ENCODE data around the gene IFITM10. TPM values are rescaled to one million over a fixed set of nuclear protein-coding genes. Genes with fewer than 3 reads are reported as not detected.

The IFITM10 gene
- total RNA-seq, 1 donor = 0.43 TPM

DNA sequence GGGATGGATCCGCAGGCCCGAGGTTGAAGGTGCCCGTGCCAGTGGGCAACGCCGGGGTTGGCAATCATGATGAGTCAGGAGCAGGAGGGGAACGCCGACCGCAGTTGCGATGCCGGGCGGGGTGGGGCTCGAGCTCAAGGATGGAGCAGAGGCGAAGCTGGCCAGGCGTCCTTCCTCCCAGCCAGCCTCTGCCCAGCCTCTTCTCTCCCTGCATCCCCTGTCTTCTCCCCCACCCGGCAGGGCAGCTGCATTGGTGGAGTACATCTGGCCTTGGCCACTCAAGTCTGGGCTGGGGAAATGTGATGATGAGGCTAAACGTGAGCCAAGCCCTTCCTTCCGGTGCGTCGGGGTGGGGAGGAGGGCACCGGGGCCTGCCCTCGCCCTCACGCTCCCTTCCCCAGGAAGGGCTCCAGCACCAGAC lies 3.9 kb downstream of the IFITM10 start:
- no peak for DNase-seq (ENCODE audit: low read depth)
- TF ChIP-seq, protein P1, sequence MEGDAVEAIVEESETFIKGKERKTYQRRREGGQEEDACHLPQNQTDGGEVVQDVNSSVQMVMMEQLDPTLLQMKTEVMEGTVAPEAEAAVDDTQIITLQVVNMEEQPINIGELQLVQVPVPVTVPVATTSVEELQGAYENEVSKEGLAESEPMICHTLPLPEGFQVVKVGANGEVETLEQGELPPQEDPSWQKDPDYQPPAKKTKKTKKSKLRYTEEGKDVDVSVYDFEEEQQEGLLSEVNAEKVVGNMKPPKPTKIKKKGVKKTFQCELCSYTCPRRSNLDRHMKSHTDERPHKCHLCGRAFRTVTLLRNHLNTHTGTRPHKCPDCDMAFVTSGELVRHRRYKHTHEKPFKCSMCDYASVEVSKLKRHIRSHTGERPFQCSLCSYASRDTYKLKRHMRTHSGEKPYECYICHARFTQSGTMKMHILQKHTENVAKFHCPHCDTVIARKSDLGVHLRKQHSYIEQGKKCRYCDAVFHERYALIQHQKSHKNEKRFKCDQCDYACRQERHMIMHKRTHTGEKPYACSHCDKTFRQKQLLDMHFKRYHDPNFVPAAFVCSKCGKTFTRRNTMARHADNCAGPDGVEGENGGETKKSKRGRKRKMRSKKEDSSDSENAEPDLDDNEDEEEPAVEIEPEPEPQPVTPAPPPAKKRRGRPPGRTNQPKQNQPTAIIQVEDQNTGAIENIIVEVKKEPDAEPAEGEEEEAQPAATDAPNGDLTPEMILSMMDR (IDR thresholded peaks at IDR 0.05; ENCODE audit: insufficient read depth, low read depth, low read length) = no peak
- H3K4me3 ChIP-seq (ENCODE audit: low read depth, low read length) = no peak overlapping the region

- DNase-seq (ENCODE audit: low read depth) = no peak
- TF ChIP-seq, protein P1 (IDR thresholded peaks at IDR 0.05; ENCODE audit: insufficient read depth, low read depth, low read length) = no peak
- H3K4me3 ChIP-seq (ENCODE audit: low read depth, low read length) = no peak overlapping the region
Observed at GRCh38 chr11:1745701-1746320, 4.6 kb downstream of the IFITM10 start.

GRCh38 chr11:1744891-1745700 lies 5.3 kb downstream of the IFITM10 start:
- no peak overlapping the region for H3K4me3 ChIP-seq (ENCODE audit: low read depth, low read length)
- TF ChIP-seq, protein P1 (IDR thresholded peaks at IDR 0.05; ENCODE audit: insufficient read depth, low read depth, low read length) = no peak
- DNase-seq (ENCODE audit: low read depth) = no peak

DNA sequence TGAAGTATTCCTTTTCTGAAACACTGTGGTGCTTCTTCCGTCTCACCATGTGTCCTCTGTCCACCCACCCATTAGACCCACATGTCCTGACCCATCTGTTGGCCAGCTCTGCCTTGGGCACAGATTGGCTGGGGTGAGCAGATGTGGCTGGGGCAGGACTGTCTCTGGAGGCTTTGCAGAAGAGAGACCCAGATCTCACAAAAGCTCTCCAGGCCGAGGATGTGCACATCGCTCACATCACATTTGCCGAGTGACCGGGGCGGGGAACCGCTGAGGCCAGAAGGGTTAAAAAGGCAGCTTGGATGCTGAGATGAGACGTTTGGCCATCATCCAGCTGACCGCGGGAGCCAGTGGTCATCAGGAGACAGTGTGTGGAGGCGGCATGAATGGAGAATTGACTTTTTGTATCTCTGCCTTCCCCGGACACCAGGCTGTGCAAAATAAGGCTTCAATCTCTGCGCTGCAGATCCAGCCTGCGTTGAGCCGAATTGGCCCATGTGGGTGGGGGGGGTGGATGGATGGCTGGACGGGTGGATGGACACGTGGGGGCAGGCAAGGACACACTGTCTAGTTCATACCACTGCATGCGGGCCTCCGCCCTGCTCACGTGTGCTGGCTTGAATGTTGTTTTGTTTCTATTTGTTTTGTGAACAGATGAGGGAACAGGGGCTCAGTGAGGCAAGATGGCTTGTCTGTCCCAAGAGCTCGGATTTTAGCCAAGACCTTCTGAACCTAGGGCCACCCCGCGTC lies 6.1 kb downstream of the IFITM10 start:
- peak; percentile 27 for DNase-seq (ENCODE audit: low read depth)

DNA sequence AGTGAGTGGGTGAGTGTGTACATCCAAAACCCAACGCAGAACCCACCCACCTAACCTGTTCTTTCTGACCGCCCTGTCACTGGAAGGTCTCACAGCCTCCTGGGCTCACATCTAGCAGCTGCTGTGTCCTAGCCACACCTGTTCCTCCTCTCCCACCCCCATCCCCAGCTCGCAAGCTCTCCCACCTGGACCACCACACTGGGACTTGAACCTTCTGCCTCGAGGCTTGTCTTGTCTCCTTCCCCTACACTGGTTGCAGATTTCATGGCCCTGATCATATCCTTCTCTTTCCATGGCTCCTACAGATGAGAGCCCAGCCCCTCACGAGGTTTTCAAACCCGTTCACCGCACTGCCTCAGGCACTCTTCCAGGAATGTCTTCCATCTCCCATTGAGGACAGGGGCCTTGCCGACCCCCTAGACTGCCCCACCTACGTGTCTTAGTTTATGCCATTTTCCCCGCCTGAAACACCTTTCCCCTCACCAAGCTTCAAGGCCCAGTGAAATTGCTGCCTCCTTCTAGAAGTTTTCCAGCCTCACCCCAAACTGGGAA lies 6.7 kb downstream of the IFITM10 start:
- H3K4me3 ChIP-seq (ENCODE audit: low read depth, low read length) = no peak overlapping the region
- TF ChIP-seq, protein P1 (IDR thresholded peaks at IDR 0.05; ENCODE audit: insufficient read depth, low read depth, low read length) = no peak
- DNase-seq (ENCODE audit: low read depth) = no peak

More for the DNA sequence above, 6.1 kb downstream of the IFITM10 start:
- TF ChIP-seq, protein P1 (IDR thresholded peaks at IDR 0.05; ENCODE audit: insufficient read depth, low read depth, low read length) = no peak
- H3K4me3 ChIP-seq (ENCODE audit: low read depth, low read length) = no peak overlapping the region

DNA sequence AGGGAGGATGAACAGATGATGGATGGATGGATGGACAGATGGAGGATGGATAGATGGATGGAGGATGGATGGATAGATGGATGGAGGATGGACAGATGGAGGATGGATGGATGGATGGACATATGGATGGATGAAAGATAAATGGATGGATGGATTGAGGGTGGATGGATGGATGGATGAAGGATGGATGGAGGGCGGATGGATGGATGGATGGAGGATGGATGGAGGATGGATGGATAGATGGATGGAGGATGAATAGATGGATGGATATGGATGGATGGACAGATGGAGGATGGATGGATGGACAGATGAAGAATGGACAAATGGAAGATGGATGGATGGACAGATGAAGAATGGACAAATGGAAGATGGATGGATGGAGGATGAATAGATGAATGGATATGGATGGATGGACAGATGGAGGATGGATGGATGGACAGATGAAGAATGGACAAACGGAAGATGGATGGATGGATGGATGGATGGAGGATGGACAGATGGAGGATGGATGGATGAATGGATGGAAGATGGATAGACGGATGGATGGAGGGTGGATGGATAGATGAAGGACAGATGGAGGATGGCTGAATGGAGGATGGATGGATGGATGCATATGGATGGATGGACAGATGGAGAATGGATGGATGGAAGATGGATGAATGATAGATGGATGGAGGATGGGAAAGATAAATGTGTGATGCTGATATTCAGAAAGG lies 7.4 kb downstream of the IFITM10 start:
- no peak for DNase-seq (ENCODE audit: low read depth)
- TF ChIP-seq, protein P1 (IDR thresholded peaks at IDR 0.05; ENCODE audit: insufficient read depth, low read depth, low read length) = no peak
- no peak overlapping the region for H3K4me3 ChIP-seq (ENCODE audit: low read depth, low read length)
